Activated CD8-positive, alpha-beta T cell treated with anti-CD3 and anti-CD28 coated beads for 36 hours (primary cell): ENCODE results near the gene DNAJC28. TPM values are rescaled to one million over a fixed set of nuclear protein-coding genes. Genes with fewer than 3 reads are reported as not detected.
"Not testable (repeated sequence)": the region's sequence is repeated elsewhere in the genome, so short reads cannot be mapped to it uniquely, and the experiment has no call there.

Experiments
- ATAC-seq: fragments of 200-7000 bp; cut with Tn5 transposase; one replicate; pipeline ENCODE4 v1.10.0; 2021; ENCODE audit warnings: mild to moderate bottlenecking, moderate library complexity
- CTCF ChIA-PET: fragments of 350-600 bp; sonication (Branson Sonifier 250); formaldehyde crosslinking; loops from one replicate; lab custom pipeline; 2021; ENCODE audit warnings: antibody characterized with exemption; lab: Charles Lee
- POLR2A ChIA-PET: fragments of 350-600 bp; sonication (Branson Sonifier 250); formaldehyde crosslinking; loops from one replicate; lab custom pipeline; 2021; ENCODE audit warnings: antibody characterized with exemption; lab: Charles Lee
- DNase-seq: peaks from one replicate; pipeline ENCODE4 v3.0.0-alpha.2; 2020
- H3K27ac Mint-ChIP-seq: one replicate; pipeline ENCODE4 v1.8.0; 2021; ENCODE audit warnings: mild to moderate bottlenecking, mixed read lengths
- H3K27me3 Mint-ChIP-seq: one replicate; pipeline ENCODE4 v1.8.0; 2021; ENCODE audit warnings: mixed read lengths
- H3K36me3 Mint-ChIP-seq: one replicate; pipeline ENCODE4 v1.8.0; 2021; ENCODE audit warnings: low read depth, mixed read lengths
- H3K4me1 Mint-ChIP-seq: one replicate; pipeline ENCODE4 v1.8.0; 2021; ENCODE audit warnings: low read depth, mixed read lengths
- H3K4me3 Mint-ChIP-seq: one replicate; pipeline ENCODE4 v1.8.0; 2021; ENCODE audit warnings: mild to moderate bottlenecking, moderate library complexity, mixed read lengths
- H3K9me3 Mint-ChIP-seq: one replicate; pipeline ENCODE4 v1.8.0; 2021; ENCODE audit warnings: mixed read lengths
- intact Hi-C: fragments of 100-400 bp; cut with micrococcal nuclease; formaldehyde crosslinking; loops from one replicate; pipeline ENCODE4 v1.10.0; 2022
- total RNA-seq, 2 experiments: library from RNA; stranded (reverse); gene quantifications; one replicate each; pipeline ENCODE4 v1.2.3, GENCODE V29; 2021
- TF ChIP-seq, protein P1 (sequence below): fragments of 200-600 bp; IDR thresholded peaks from one replicate; pipeline ENCODE4 v1.8.0; 2022; ENCODE audit warnings: antibody characterized with exemption, mild to moderate bottlenecking

Gene DNAJC28
- total RNA-seq, 2 experiments from 2014 or later, result 0.22 to 0.56 TPM

DNA sequence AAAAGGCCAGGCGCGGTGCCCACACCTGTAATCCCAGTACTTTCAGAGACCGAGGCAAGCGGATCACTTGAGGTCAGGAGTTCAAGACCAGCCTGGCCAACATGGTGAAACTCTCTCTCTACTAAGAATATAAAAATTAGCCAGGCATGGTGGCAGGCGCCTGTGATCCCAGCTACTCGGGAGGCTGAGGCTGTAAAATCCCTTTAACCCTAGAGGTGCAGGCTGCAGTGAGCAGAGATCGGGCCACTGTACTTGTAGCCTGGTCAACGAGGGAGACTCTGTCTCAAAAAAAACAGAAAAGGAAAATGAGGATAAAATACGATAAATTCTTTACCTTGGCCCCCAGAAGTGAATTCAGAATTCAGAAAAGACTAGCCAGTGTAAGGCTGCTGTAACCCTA, 13.3 kb downstream of the DNAJC28 start:
- Mint-ChIP-seq H3K9me3 (no peaks in the 10 kb centered on the region), H3K4me3 (peak overlapping the region; percentile 92), H3K27ac (peak overlapping the region; percentile 85), H3K36me3 (peaks cover 1% of the 10 kb centered on the region), H3K4me1 (peaks cover 22% of the 10 kb centered on the region), H3K27me3 (no peaks in the 10 kb centered on the region)
- ATAC-seq (no peak), DNase-seq (no peak)
- POLR2A ChIA-PET, result no interaction called here
- CTCF ChIA-PET, result no interaction called here
- intact Hi-C loops, result loop anchor here (5.0 kb wide), 1 partner anchor 64 kb away; the partner anchor contains the start of genes GART and SON
- TF ChIP-seq, protein P1, sequence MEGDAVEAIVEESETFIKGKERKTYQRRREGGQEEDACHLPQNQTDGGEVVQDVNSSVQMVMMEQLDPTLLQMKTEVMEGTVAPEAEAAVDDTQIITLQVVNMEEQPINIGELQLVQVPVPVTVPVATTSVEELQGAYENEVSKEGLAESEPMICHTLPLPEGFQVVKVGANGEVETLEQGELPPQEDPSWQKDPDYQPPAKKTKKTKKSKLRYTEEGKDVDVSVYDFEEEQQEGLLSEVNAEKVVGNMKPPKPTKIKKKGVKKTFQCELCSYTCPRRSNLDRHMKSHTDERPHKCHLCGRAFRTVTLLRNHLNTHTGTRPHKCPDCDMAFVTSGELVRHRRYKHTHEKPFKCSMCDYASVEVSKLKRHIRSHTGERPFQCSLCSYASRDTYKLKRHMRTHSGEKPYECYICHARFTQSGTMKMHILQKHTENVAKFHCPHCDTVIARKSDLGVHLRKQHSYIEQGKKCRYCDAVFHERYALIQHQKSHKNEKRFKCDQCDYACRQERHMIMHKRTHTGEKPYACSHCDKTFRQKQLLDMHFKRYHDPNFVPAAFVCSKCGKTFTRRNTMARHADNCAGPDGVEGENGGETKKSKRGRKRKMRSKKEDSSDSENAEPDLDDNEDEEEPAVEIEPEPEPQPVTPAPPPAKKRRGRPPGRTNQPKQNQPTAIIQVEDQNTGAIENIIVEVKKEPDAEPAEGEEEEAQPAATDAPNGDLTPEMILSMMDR, result no peak

- no peak for DNase-seq
These were observed 14.4 kb downstream of the DNAJC28 start for GRCh38 chr21:33477066-33477465.

DNA sequence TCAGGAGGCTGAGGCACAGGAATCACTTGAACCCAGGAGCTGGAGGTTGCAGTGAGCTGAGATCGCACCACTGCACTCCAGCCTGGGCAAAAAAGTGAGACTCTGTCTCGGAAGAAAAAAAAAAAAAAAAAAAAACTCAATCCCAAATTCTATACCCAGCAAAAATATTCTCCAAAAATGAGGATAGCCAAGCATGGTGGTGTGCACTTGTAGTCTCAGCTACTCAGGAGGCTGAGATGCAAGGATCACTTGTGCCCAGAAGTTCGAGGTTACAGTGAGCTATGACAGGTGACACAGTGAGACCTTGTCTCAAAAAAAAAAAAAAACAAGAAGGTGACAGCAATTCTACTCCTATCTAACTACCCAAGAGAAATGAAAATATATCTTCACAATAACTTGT, 18.2 kb downstream of the DNAJC28 start:
- Mint-ChIP-seq H3K27ac (no peak overlapping the region), H3K36me3 (peaks cover 1% of the 10 kb centered on the region), H3K9me3 (no peaks in the 10 kb centered on the region), H3K27me3 (no peaks in the 10 kb centered on the region), H3K4me1 (peaks cover 28% of the 10 kb centered on the region), H3K4me3 (no peak overlapping the region)
- TF ChIP-seq, protein P1, result no peak
- DNase-seq (no peak), ATAC-seq (no peak)
- CTCF ChIA-PET, result interaction anchor here (1.1 to 1.6 kb wide), 2 partner anchors 12 to 276 kb away, joined by 3 read pairs; no protein-coding TSS in a partner anchor
- POLR2A ChIA-PET, result no interaction called here
- intact Hi-C loops, result no loop called here

More at GRCh38 chr21:33477066-33477465, 14.4 kb downstream of the DNAJC28 start:
- Mint-ChIP-seq H3K4me3 (peak overlapping the region; percentile 21), H3K27ac (no peak overlapping the region), H3K27me3 (no peaks in the 10 kb centered on the region), H3K9me3 (no peaks in the 10 kb centered on the region), H3K4me1 (peaks cover 24% of the 10 kb centered on the region), H3K36me3 (peaks cover 1% of the 10 kb centered on the region)
- CTCF ChIA-PET, result no interaction called here
- TF ChIP-seq, protein P1, result no peak
- ATAC-seq, result no peak
- POLR2A ChIA-PET, result no interaction called here
- intact Hi-C loops, result loop anchor here (5.0 kb wide), 1 partner anchor 65 kb away; the partner anchor contains the start of genes GART and SON

DNA sequence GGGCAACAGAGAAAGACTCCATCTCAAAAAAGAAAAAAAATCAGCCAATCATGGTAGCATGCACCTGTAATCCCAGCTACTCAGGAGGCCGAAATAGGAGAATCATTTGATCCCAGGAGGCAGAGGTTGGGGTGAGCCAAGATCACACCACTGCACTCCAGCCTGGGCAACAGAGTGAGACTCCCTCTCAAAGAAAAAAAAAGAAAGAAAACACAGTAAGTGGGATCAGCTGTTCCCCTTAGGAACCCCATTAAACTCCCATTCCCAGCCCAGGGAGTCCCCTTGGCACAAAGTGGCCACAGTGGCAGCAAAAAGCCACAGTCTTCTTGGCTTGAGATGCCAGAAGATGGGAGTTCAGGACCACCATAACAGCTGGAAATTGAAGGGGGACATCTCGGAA, 20.8 kb downstream of the DNAJC28 start:
- ChIA-PET CTCF (no interaction called here), POLR2A (no interaction called here)
- H3K36me3 Mint-ChIP-seq, result peaks cover 1% of the 10 kb centered on the region
- no peaks in the 10 kb centered on the region for H3K9me3 Mint-ChIP-seq
- peak overlapping the region; percentile 11 for H3K27ac Mint-ChIP-seq
- TF ChIP-seq, protein P1, result no peak
- intact Hi-C loops, result no loop called here
- H3K4me3 Mint-ChIP-seq, result no peak overlapping the region
- no peaks in the 10 kb centered on the region for H3K27me3 Mint-ChIP-seq
- DNase-seq (no peak), ATAC-seq (no peak)
- peaks cover 23% of the 10 kb centered on the region for H3K4me1 Mint-ChIP-seq

GRCh38 chr21:33469183-33469582, 22.3 kb downstream of the DNAJC28 start:
- H3K36me3 Mint-ChIP-seq, intact Hi-C loops, H3K27me3 Mint-ChIP-seq, DNase-seq, H3K27ac Mint-ChIP-seq, H3K9me3 Mint-ChIP-seq, H3K4me3 Mint-ChIP-seq, POLR2A ChIA-PET, ATAC-seq: not testable (repeated sequence)
- CTCF ChIA-PET, result interaction anchor here (1.2 kb wide), 1 partner anchor 108 kb away, joined by 3 read pairs; no protein-coding TSS in a partner anchor
- H3K4me1 Mint-ChIP-seq, result peaks cover 24% of the 10 kb centered on the region
